ENCODE results near the gene PCDHGA12. TPM values are rescaled to one million over a fixed set of nuclear protein-coding genes. Genes with fewer than 3 reads are reported as not detected.
A peak's percentile ranks its signal among the peaks of the same experiment; 100 is the strongest.

PCDHGA12 gene
- total RNA-seq, 1 experiment from 2014 or later: 0.17 TPM

- POLR2A ChIA-PET: no interaction called here
- Histone ChIP-seq H3K4me2 (ENCODE audit: low read length) (no peak within 1 kb of the TSS), H3K79me2 (ENCODE audit: insufficient read depth, low read length) (no peaks in the 10 kb centered on the region), H3K36me3 (ENCODE audit: control insufficient read depth in 1 of 2, insufficient read depth in 2 of 2, low read length in 2 of 2) (no peaks in the 10 kb centered on the region), H2AFZ (ENCODE audit: low read depth, low read length, poor library complexity, severe bottlenecking) (no peak within 1 kb of the TSS), H3K9ac (ENCODE audit: low read length) (no peak within 1 kb of the TSS), H3K27ac (ENCODE audit: low read depth, low read length) (no peak within 1 kb of the TSS), H3K9me2 (ENCODE audit: insufficient read depth) (no peaks in the 10 kb centered on the region), H3K4me3 (replicated peaks in 1 of 2; ENCODE audit: low read depth in 1 of 2, low read length in 2 of 2) (no peak within 1 kb of the TSS), H3K27me3 (ENCODE audit: insufficient read depth, low read length) (no peaks in the 10 kb centered on the region), H4K20me1 (ENCODE audit: insufficient read depth) (no peaks in the 10 kb centered on the region), H3K4me1 (ENCODE audit: control insufficient read depth in 1 of 2, insufficient read depth in 2 of 2, low read length in 2 of 2) (no peaks in the 10 kb centered on the region), H3K9me3 (ENCODE audit: control insufficient read depth in 1 of 2, insufficient read depth in 1 of 2, low read depth in 1 of 2, low read length in 2 of 2) (no peaks in the 10 kb centered on the region)
- peak; percentile 70 for ATAC-seq
- no TSS peak for BruUV-seq (replicated peaks)
- peak; percentile 21 for DNase-seq (ENCODE audit: low read depth, low spot score)
- intact Hi-C loops (cut with micrococcal nuclease): no loop called here
- no peak for TF ChIP-seq EGR1 (IDR thresholded peaks at IDR 0.05; ENCODE audit: low read depth)
- peak; percentile 81 for TF ChIP-seq MAX (IDR thresholded peaks at IDR 0.05)
- TF ChIP-seq RAD21 (IDR thresholded peaks at IDR 0.05; ENCODE audit: low read depth): peak; percentile 57
- TF ChIP-seq CTCF (IDR thresholded peaks at IDR 0.05 in 2 of 3, conservative IDR thresholded peaks at IDR 0.05 in 1 of 3; ENCODE audit: borderline replicate concordance in 1 of 3, insufficient read depth in 1 of 3, low read depth in 2 of 3, low read length in 2 of 3): peak; percentile 33 to 53 (median 52); a peak in 4 of 6 replicates
- RAD21 ChIA-PET (ENCODE audit: low non-redundant PET in 1 of 2, low total read pairs in 2 of 2, uncharacterized antibody in 2 of 2, unreplicated experiment in 2 of 2): no interaction called here
- CTCF ChIA-PET: interaction anchor here (1.0 to 1.3 kb wide), 2 partner anchors 165 to 172 kb away, joined by 3 read pairs; no protein-coding TSS in a partner anchor
Measured at GRCh38 chr5:141392429-141393198, 37.7 kb upstream of the PCDHGA12 start, which contains the start of gene PCDHGA8. PCDHGA8 (plus strand) TSS chr5:141392633; CDS start chr5:141392814, 181 bp downstream.

- H3K79me2 ChIP-seq (ENCODE audit: insufficient read depth, low read length): no peaks in the 10 kb centered on the region
- no peaks in the 10 kb centered on the region for H4K20me1 ChIP-seq (ENCODE audit: insufficient read depth)
- H3K9ac ChIP-seq (ENCODE audit: low read length): no peak overlapping the region
- ChIA-PET RAD21 (ENCODE audit: low non-redundant PET in 1 of 2, low total read pairs in 2 of 2, uncharacterized antibody in 2 of 2, unreplicated experiment in 2 of 2) (no interaction called here), CTCF (interaction anchor here (1.3 kb wide), 1 partner anchor 164 kb away, joined by 3 read pairs; no protein-coding TSS in a partner anchor), POLR2A (no interaction called here)
- H3K4me1 ChIP-seq (ENCODE audit: control insufficient read depth in 1 of 2, insufficient read depth in 2 of 2, low read length in 2 of 2): no peaks in the 10 kb centered on the region
- no peaks in the 10 kb centered on the region for H3K36me3 ChIP-seq (ENCODE audit: control insufficient read depth in 1 of 2, insufficient read depth in 2 of 2, low read length in 2 of 2)
- ATAC-seq (no peak), DNase-seq (ENCODE audit: low read depth, low spot score) (no peak)
- no peak overlapping the region for H3K4me2 ChIP-seq (ENCODE audit: low read length)
- H3K9me2 ChIP-seq (ENCODE audit: insufficient read depth): no peaks in the 10 kb centered on the region
- no peak overlapping the region for H3K4me3 ChIP-seq (replicated peaks in 1 of 2; ENCODE audit: low read depth in 1 of 2, low read length in 2 of 2)
- intact Hi-C loops (cut with micrococcal nuclease): no loop called here
- H3K9me3 ChIP-seq (ENCODE audit: control insufficient read depth in 1 of 2, insufficient read depth in 1 of 2, low read depth in 1 of 2, low read length in 2 of 2): no peaks in the 10 kb centered on the region
- no peak overlapping the region for H3K27ac ChIP-seq (ENCODE audit: low read depth, low read length)
- H3K27me3 ChIP-seq (ENCODE audit: insufficient read depth, low read length): no peaks in the 10 kb centered on the region
- H2AFZ ChIP-seq (ENCODE audit: low read depth, low read length, poor library complexity, severe bottlenecking): no peak overlapping the region
- BruUV-seq (replicated peaks): no TSS peak
- TF ChIP-seq SIN3A (IDR thresholded peaks at IDR 0.05; ENCODE audit: low read depth) (no peak), RAD21 (IDR thresholded peaks at IDR 0.05; ENCODE audit: low read depth) (no peak), CTCF (IDR thresholded peaks at IDR 0.05 in 2 of 3, conservative IDR thresholded peaks at IDR 0.05 in 1 of 3; ENCODE audit: borderline replicate concordance in 1 of 3, insufficient read depth in 1 of 3, low read depth in 2 of 3, low read length in 2 of 3) (no peak), EGR1 (IDR thresholded peaks at IDR 0.05; ENCODE audit: low read depth) (no peak), ZBTB33 (IDR thresholded peaks at IDR 0.05; ENCODE audit: extremely low read depth, insufficient replicate concordance, low read length) (no peak)
Measured at GRCh38 chr5:141393267-141393666, 37.0 kb upstream of the PCDHGA12 start.

Data from HCT116 (cell line).